ENCODE results near the gene PDXDC1.
"Not testable (repeated sequence)": the region's sequence is repeated elsewhere in the genome, so short reads cannot be mapped to it uniquely, and the experiment has no call there.

PDXDC1 gene

GRCh38 chr16:15135483-15136360 lies 160.9 kb downstream of the PDXDC1 start:
- DNase-seq, result not testable (repeated sequence)

- DNase-seq, result not testable (repeated sequence)
Measured at GRCh38 chr16:15137514-15137913, 162.7 kb downstream of the PDXDC1 start.

GRCh38 chr16:15140444-15141365 lies 165.9 kb downstream of the PDXDC1 start:
- DNase-seq, result not testable (repeated sequence)

- no peak for DNase-seq
Measured at GRCh38 chr16:15141586-15141985, 166.8 kb downstream of the PDXDC1 start.

- not testable (repeated sequence) for DNase-seq
Measured at GRCh38 chr16:15142107-15142890, 167.5 kb downstream of the PDXDC1 start.

GRCh38 chr16:15142891-15143600 lies 168.2 kb downstream of the PDXDC1 start:
- DNase-seq, result not testable (repeated sequence)

GRCh38 chr16:15143601-15144091 lies 168.8 kb downstream of the PDXDC1 start:
- not testable (repeated sequence) for DNase-seq

GRCh38 chr16:15144092-15144631 lies 169.3 kb downstream of the PDXDC1 start:
- peak; percentile 65 for DNase-seq

- DNase-seq, result not testable (repeated sequence)
Measured at GRCh38 chr16:15144781-15145417, 170.1 kb downstream of the PDXDC1 start.

GRCh38 chr16:15145418-15146263 lies 170.8 kb downstream of the PDXDC1 start:
- peak; percentile 53 for DNase-seq

- DNase-seq, result not testable (repeated sequence)
Measured at GRCh38 chr16:15146264-15146662, 171.4 kb downstream of the PDXDC1 start.

GRCh38 chr16:15148831-15149230 lies 174.0 kb downstream of the PDXDC1 start:
- DNase-seq, result not testable (repeated sequence)

GRCh38 chr16:15149260-15149659 lies 174.4 kb downstream of the PDXDC1 start:
- not testable (repeated sequence) for DNase-seq

- DNase-seq, result peak; percentile 16
Measured at GRCh38 chr16:15154005-15154404, 179.2 kb downstream of the PDXDC1 start.

- DNase-seq, result peak; percentile 94
Measured at GRCh38 chr16:15154650-15155562, 180.1 kb downstream of the PDXDC1 start.

GRCh38 chr16:15157644-15158043 lies 182.8 kb downstream of the PDXDC1 start:
- DNase-seq, result not testable (repeated sequence)

GRCh38 chr16:15159671-15160070 lies 184.8 kb downstream of the PDXDC1 start:
- DNase-seq, result not testable (repeated sequence)

GRCh38 chr16:15160571-15160970 lies 185.7 kb downstream of the PDXDC1 start:
- DNase-seq, result not testable (repeated sequence)
